Caco-2 (cell line): ENCODE results near the gene PARVB. TPM values are rescaled to one million over a fixed set of nuclear protein-coding genes. Genes with fewer than 3 reads are reported as not detected.
A peak's percentile ranks its signal among the peaks of the same experiment; 100 is the strongest.

ENCODE experiments used
- BruUV-seq: library from RNA; stranded (reverse); fragments of 400-500 nt; replicated peaks from 2 replicates; lab custom pipeline; 2021; lab: Mats Ljungman, UMichigan
- CTCF ChIA-PET: fragments of 300-600 bp; sonication (Branson Sonifier 250); formaldehyde crosslinking; loops from one replicate; lab custom pipeline; 2022; ENCODE audit warnings: antibody characterized with exemption; lab: Charles Lee
- POLR2A ChIA-PET: fragments of 300-600 bp; sonication (Branson Sonifier 250); formaldehyde crosslinking; loops from one replicate; lab custom pipeline; 2022; ENCODE audit warnings: antibody characterized with exemption; lab: Charles Lee
- DNase-seq, 2 experiments: peaks; one replicate each; pipeline versions ENCODE4 v3.0.0 to v3.0.0-alpha.2; 2020 to 2022
- H3K27me3 ChIP-seq: replicated peaks from 2 replicates; pipeline ENCODE4 v1.6.0; 2011; ENCODE audit warnings: low read length; ENCODE audit not compliant: control insufficient read depth, insufficient read depth
- H3K36me3 ChIP-seq: 2 replicates; pipeline ENCODE4 v1.5.1; 2011; ENCODE audit warnings: low read length; ENCODE audit not compliant: control insufficient read depth, insufficient read depth
- H3K4me1 ChIP-seq: fragments of 250-450 bp; sonication (Bioruptor Pico); 2 replicates; pipeline ENCODE4 v1.5.1; 2020; ENCODE audit warnings: mild to moderate bottlenecking
- H3K4me3 ChIP-seq: 2 replicates; pipeline ENCODE4 v1.5.1; 2011; ENCODE audit warnings: low read depth, mild to moderate bottlenecking, control low read depth, low read length
- H3K9me3 ChIP-seq: fragments of 250-450 bp; sonication (Bioruptor Pico); 2 replicates; pipeline ENCODE4 v1.5.1; 2020; ENCODE audit warnings: mild to moderate bottlenecking, moderate library complexity
- H3K27ac Mint-ChIP-seq: one replicate; pipeline ENCODE4 v1.8.0; 2022; ENCODE audit warnings: mixed read lengths; ENCODE audit not compliant: unreplicated experiment
- H3K27me3 Mint-ChIP-seq: one replicate; pipeline ENCODE4 v1.8.0; 2022; ENCODE audit warnings: mixed read lengths; ENCODE audit not compliant: insufficient read depth, unreplicated experiment
- H3K36me3 Mint-ChIP-seq: one replicate; pipeline ENCODE4 v1.8.0; 2022; ENCODE audit warnings: mild to moderate bottlenecking, mixed read lengths; ENCODE audit not compliant: insufficient read depth, unreplicated experiment
- H3K4me1 Mint-ChIP-seq: one replicate; pipeline ENCODE4 v1.8.0; 2022; ENCODE audit warnings: low read depth, mixed read lengths; ENCODE audit not compliant: unreplicated experiment
- H3K4me3 Mint-ChIP-seq: one replicate; pipeline ENCODE4 v1.8.0; 2022; ENCODE audit warnings: mild to moderate bottlenecking, moderate library complexity, mixed read lengths; ENCODE audit not compliant: unreplicated experiment
- H3K9me3 Mint-ChIP-seq: one replicate; pipeline ENCODE4 v1.8.0; 2022; ENCODE audit warnings: mixed read lengths; ENCODE audit not compliant: unreplicated experiment
- intact Hi-C: fragments of 100-400 bp; cut with micrococcal nuclease; formaldehyde crosslinking; loops from one replicate; pipeline ENCODE4 v1.10.0; 2022; ENCODE audit not compliant: unreplicated experiment
- total RNA-seq: library from RNA; stranded (reverse); gene quantifications from 2 replicates; pipeline ENCODE4 v1.2.3, GENCODE V29; 2022
- TF ChIP-seq, protein P1 (sequence below), 2 experiments: fragments of 200-600 bp in 1 of 2; IDR thresholded peaks; 1 replicate in 1 of 2; 2 replicates in 1 of 2; pipeline versions ENCODE4 v1.5.1 to v1.8.0; 2011 to 2022; ENCODE audit warnings: antibody characterized with exemption in 1 of 2, control low read depth in 1 of 2, inconsistent platforms in 1 of 2, low read depth in 1 of 2, low read length in 1 of 2, mild to moderate bottlenecking in 1 of 2, moderate library complexity in 1 of 2; ENCODE audit not compliant: insufficient read depth in 1 of 2, severe bottlenecking in 1 of 2, unreplicated experiment in 1 of 2

PARVB gene
- total RNA-seq, 1 experiment from 2014 or later = 28.8 TPM

GRCh38 chr22:44199866-44200265, 175.8 kb downstream of the PARVB start:
- Mint-ChIP-seq H3K27ac (no peak overlapping the region), H3K9me3 (no peaks in the 10 kb centered on the region), H3K27me3 (peaks cover 15% of the 10 kb centered on the region), H3K4me1 (no peaks in the 10 kb centered on the region), H3K4me3 (no peak overlapping the region), H3K36me3 (no peaks in the 10 kb centered on the region)
- no peak for DNase-seq
- no peaks in the 10 kb centered on the region for H3K4me1 ChIP-seq
- TF ChIP-seq, protein P1, sequence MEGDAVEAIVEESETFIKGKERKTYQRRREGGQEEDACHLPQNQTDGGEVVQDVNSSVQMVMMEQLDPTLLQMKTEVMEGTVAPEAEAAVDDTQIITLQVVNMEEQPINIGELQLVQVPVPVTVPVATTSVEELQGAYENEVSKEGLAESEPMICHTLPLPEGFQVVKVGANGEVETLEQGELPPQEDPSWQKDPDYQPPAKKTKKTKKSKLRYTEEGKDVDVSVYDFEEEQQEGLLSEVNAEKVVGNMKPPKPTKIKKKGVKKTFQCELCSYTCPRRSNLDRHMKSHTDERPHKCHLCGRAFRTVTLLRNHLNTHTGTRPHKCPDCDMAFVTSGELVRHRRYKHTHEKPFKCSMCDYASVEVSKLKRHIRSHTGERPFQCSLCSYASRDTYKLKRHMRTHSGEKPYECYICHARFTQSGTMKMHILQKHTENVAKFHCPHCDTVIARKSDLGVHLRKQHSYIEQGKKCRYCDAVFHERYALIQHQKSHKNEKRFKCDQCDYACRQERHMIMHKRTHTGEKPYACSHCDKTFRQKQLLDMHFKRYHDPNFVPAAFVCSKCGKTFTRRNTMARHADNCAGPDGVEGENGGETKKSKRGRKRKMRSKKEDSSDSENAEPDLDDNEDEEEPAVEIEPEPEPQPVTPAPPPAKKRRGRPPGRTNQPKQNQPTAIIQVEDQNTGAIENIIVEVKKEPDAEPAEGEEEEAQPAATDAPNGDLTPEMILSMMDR (IDR thresholded peaks at IDR 0.05; ENCODE audit: insufficient read depth in 1 of 2, low read depth in 1 of 2, low read length in 1 of 2, severe bottlenecking in 1 of 2, unreplicated experiment in 1 of 2) = no peak
- intact Hi-C loops = no loop called here
- CTCF ChIA-PET = no interaction called here
- H3K27me3 ChIP-seq = no peaks in the 10 kb centered on the region; the same call in 1 of the 2 replicates
- POLR2A ChIA-PET = no interaction called here
- H3K9me3 ChIP-seq = no peaks in the 10 kb centered on the region
- no peaks in the 10 kb centered on the region for H3K36me3 ChIP-seq
- BruUV-seq = no TSS peak
- no peak overlapping the region for H3K4me3 ChIP-seq

DNA sequence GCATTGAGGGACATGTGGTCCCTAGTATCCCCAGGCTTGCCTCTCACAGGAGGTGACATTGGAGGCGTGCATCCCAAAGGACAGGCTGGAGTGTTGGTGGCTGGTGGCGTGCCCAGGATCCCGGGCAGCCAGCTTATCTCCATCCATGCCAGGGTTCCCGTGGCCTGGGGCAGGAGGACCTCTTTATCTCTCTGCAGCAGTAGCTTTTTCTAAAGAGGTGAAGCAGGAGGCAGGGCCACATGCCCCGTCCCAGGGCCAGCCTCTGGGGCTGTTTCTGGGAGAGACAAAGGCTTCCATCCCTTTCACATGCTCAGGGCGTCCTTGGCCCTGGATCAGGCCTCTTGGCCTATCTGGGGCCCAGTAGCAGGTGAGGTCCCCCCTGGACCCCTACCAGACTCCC, 176.3 kb downstream of the PARVB start:
- H3K27me3 ChIP-seq = no peaks in the 10 kb centered on the region; the same call in 1 of the 2 replicates
- Mint-ChIP-seq H3K4me1 (no peaks in the 10 kb centered on the region), H3K4me3 (no peak overlapping the region), H3K27me3 (peaks cover 14% of the 10 kb centered on the region), H3K36me3 (no peaks in the 10 kb centered on the region), H3K27ac (no peak overlapping the region), H3K9me3 (no peaks in the 10 kb centered on the region)
- intact Hi-C loops = no loop called here
- BruUV-seq = no TSS peak
- no peak overlapping the region for H3K4me3 ChIP-seq
- ChIA-PET CTCF (no interaction called here), POLR2A (no interaction called here)
- TF ChIP-seq, protein P1 (IDR thresholded peaks at IDR 0.05; ENCODE audit: insufficient read depth in 1 of 2, low read depth in 1 of 2, low read length in 1 of 2, severe bottlenecking in 1 of 2, unreplicated experiment in 1 of 2) = no peak
- H3K4me1 ChIP-seq = no peaks in the 10 kb centered on the region
- DNase-seq = peak in 1 of 2 experiments; percentile 11
- no peaks in the 10 kb centered on the region for H3K36me3 ChIP-seq
- H3K9me3 ChIP-seq = no peaks in the 10 kb centered on the region

GRCh38 chr22:44200855-44201550, 176.9 kb downstream of the PARVB start:
- H3K4me1 ChIP-seq = no peaks in the 10 kb centered on the region
- no peaks in the 10 kb centered on the region for H3K4me1 Mint-ChIP-seq
- no peak overlapping the region for H3K4me3 Mint-ChIP-seq
- no TSS peak for BruUV-seq
- no peaks in the 10 kb centered on the region for H3K36me3 Mint-ChIP-seq
- H3K27me3 ChIP-seq = no peaks in the 10 kb centered on the region; the same call in 1 of the 2 replicates
- no peaks in the 10 kb centered on the region for H3K36me3 ChIP-seq
- CTCF ChIA-PET = no interaction called here
- peaks cover 16% of the 10 kb centered on the region for H3K27me3 Mint-ChIP-seq
- no peak overlapping the region for H3K27ac Mint-ChIP-seq
- POLR2A ChIA-PET = no interaction called here
- TF ChIP-seq, protein P1 (IDR thresholded peaks at IDR 0.05; ENCODE audit: insufficient read depth in 1 of 2, low read depth in 1 of 2, low read length in 1 of 2, severe bottlenecking in 1 of 2, unreplicated experiment in 1 of 2) = no peak
- no peaks in the 10 kb centered on the region for H3K9me3 Mint-ChIP-seq
- DNase-seq = peak in 1 of 2 experiments; percentile 12
- no peak overlapping the region for H3K4me3 ChIP-seq
- H3K9me3 ChIP-seq = no peaks in the 10 kb centered on the region
- intact Hi-C loops = no loop called here
